HK-2 (cell line): ENCODE measurements around the gene AHR.
"Not testable (repeated sequence)": the region's sequence is repeated elsewhere in the genome, so short reads cannot be mapped to it uniquely, and the experiment has no call there.

Experiments used
- DNase-seq: peaks from one replicate; pipeline ENCODE4 v3.0.0-alpha.2; 2018; ENCODE audit not compliant: unreplicated experiment

Gene AHR

DNA sequence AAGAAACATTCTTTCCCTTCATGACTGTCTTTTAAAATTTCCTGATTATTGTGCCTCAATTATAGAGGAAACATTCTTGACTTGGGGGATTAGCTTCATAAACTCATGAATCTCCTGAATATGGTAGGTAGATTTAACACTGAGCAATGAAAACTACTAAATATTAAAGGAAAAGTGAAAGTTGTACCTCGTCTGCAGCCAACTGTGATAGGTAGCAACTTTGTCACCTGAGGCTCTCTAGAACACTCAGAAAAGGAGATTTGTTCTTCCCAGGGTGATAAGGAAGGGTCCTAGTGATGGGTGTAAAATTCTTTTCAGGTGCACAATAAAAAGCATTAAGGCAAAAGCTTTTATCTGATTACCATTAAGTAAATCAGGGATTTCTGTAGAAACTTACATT is 78.1 kb downstream of the AHR start:
- no peak for DNase-seq

DNA sequence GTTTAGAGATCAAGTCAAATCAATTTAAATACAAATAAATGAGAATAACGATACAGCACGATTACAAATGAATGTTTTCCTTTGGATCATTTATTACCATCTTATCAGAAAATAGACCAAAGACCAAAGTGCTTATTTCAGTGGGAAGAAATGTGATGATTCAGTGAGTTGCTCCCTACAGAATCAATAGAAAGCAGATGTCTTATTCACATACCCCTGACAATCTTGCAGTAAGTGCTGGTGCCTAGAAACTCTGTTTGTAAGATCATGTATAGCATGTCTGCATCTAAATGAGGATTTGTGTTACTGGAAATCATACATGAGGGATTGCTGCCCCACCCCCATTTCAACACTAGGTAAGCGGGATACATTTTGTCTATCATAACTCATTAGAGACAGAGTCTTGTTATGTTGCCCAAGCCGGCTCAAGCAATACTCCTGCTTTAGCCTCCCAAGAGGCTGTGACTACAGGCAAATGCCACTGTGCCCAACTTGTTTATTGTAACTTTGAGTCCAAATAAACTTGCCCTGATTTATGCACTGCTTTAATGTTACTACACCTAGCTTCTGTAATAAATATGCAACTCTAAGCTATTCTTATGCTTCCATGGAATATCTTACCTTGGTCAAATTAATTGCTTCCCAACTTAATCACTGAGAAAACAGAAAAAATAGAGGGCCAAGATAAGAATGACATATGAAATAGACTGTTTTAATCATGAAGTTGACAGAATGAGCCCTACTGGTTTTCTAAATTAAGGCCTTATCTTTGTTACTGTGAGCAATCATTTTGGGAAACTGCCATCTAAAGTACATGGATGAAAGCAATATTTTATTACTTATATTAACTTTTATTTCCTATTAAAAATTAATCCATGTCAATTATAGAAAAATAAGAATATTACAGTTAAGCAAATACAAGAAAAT is 82.5 kb downstream of the AHR start:
- DNase-seq: no peak

DNA sequence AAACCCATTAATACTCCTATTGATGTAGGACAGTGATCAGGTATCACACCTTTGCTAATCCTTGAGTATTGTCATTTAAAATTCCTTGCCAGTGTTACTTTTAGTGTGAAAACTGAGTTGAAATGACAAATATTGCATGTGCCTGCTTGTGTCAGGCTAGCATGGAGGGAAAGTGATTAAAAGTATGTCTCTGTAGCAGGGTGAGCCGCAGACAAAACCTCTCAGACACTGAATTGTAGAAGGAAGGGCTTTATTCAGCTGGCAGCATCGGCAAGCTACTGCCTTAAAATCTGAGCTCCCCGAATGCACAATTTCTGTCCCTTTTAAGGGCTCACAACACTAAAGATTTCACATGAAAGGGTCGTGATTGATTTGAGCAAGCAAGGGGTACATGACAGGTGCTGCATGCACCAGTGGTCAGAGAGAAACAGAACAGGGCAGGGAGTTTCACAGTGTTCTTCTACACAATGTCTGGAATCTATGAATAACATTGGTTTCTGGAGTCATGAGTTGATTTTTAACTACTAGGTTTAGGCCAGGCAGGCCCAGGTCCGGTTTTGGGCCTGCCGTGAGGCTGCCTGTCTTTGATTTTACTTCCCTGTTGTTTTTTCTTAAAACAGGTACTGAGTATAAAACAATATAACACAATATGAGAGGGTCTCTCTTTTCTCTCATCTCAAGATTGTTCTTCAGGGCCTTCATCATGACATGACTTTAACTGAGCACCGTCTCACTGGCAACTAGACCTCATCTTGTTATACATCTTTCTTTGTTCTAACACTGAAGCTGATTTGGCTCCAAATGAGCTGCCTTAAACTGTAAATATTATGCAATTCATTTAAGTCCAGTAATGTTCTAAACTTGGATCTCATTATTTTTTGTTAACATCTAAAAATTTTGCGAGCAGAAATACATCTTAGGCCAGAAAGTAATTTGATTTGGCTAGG is 84.2 kb downstream of the AHR start:
- not testable (repeated sequence) for DNase-seq

DNA sequence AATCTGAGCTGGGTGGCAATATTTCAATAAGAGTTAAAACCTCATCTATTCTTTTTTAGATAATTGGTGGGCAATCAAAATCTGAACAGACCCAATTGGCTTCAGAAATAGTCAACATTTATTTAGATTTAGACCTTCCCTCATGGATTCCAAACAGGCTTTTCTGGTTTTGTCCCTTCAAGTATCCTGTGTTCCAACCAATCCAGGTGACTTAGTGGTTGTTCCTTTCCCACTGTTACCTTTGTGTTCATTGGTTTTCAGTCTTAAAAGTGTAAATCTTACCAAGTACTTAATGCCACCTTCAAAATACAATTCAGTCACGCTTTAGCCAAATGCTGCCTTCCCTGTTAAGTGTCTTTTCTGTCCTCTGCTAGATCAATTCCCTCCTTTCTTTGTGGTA is 85.9 kb downstream of the AHR start:
- DNase-seq: no peak

DNA sequence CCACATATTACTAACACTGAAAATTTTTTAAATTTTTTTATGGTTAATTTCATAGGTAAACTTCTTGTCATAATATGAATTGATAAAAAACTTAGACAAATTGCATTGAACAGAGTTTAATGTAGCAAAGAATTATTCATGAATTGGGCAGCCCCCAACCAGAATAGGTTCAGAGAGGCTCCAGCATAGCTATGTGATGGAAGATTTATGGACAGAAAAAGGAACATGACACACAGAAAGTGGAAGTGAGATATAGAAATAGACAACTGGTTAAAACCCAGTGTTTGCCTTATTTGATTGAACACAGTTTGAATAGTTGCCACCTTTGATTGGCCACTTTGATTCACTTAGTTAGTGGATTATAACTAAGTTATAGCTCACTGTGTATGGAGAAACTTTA is 87.2 kb downstream of the AHR start:
- no peak for DNase-seq

DNA sequence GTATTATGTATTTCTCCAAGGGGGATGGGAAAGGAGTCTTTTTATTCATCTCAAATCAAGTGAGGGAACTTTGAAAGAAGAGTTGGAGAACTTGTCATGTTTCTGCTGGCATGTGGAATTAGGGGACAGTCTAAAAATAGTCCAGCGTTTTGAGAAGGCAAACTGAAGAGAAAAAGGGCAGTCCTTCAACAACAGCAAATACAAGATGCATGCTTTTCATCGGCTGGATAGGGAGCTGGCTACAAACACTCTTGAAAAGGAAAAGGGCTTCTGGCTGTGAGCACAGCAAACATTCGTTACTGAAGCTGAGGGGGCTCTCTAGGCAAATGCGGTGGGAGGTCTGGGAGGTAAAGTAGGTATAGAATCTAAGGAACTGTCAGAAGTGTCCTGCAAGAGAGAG is 91.9 kb downstream of the AHR start:
- no peak for DNase-seq

DNA sequence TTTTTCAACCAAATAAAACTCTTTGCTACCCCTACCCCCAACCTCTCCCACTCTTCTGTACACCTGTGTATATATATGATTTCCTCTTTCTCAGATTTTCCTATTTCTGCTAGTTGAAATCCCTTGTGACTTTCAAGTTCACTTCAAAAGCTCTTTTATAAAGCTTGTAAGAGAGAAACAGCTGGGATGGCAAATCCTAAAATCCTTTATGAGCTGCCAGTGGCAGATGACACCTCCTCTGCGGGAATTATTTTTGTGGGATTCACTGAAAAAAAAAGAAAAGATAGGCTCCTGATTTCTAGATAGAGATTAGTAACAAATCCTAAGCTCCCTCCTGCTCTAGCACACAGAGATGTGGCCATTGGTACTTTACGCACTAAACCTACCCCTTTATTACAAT is 92.9 kb downstream of the AHR start:
- no peak for DNase-seq

DNA sequence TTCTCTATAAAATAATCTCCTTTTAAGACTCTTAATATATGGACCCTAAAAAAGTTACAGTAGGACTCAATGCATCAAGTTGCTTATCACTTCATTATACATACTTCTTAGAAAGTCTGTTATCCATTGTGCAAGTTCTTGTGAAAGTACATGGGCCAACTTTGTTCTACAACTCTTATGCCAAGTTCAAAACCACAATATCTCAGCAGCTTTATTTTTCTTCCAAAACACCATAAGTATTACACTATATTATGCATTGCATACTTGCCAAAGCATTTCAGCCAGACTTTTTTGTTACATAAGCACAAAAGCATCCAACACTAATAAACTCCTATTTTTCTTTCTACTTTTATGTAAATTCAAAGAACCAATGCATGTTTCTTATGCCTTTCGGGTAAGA is 94.4 kb downstream of the AHR start:
- DNase-seq: no peak

DNA sequence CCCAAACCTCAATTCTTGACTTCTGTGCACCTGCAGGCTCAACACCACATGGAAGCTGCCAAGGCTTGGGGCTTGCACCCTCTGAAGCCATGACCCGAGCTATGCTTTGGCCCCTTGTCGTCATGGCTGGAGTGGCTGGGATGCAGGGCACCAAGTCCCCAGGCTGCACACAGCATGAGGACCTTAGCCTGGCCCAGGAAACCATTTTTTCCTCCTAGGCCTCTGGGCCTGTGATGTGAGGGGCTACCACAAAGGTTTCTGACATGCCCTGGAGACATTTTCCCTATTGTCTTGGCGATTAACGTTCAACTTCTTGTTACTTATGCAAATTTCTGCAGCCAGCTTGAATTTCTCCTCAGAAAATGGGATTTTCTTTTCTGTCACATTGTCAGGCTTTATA is 96.1 kb downstream of the AHR start:
- not testable (repeated sequence) for DNase-seq
